Endometrial microvascular endothelial cells (primary cell): ENCODE measurements around the gene FLCN. TPM values are rescaled to one million over a fixed set of nuclear protein-coding genes. Genes with fewer than 3 reads are reported as not detected.
"Not testable (repeated sequence)": the region's sequence is repeated elsewhere in the genome, so short reads cannot be mapped to it uniquely, and the experiment has no call there.

Experiments
- in situ Hi-C: cut with HindIII; loops from 2 replicates; pipeline ENCODE4 v1.10.0; 2017; ENCODE audit warnings: low sequenced_read_pairs, low pct_unique_long_range_greater_than_20kb; ENCODE audit errors: inconsistent ontology term
- total RNA-seq: library from RNA; depleted of rRNA; stranded (reverse); fragments of >200 nt; gene quantifications from one replicate; pipeline ENCODE4 v1.2.3, GENCODE V29; 2015; ENCODE audit errors: inconsistent ontology term

Gene FLCN
- total RNA-seq, 1 donor from 2014 or later, result 39.4 TPM

DNA sequence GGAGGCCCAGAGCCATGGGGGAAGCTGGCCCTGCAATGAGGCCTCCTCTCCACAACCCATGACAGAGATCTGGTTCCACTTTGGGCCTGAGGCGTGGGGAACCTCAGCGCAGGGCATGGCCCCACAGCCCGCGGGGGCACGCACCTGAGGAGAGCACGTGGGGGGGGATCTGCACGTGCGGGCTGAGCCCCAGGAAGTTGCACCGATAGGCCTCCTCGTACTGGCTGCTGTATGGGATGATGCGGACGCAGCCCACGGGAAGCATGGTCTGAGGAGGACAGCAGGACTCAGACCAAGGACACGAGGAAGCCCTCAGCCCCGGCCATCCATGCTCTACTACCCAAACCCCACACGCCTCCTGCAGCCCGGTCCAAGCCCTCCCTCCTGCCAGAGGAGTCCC lies 20.7 kb downstream of the FLCN start:
- in situ Hi-C loops, result no loop called here

DNA sequence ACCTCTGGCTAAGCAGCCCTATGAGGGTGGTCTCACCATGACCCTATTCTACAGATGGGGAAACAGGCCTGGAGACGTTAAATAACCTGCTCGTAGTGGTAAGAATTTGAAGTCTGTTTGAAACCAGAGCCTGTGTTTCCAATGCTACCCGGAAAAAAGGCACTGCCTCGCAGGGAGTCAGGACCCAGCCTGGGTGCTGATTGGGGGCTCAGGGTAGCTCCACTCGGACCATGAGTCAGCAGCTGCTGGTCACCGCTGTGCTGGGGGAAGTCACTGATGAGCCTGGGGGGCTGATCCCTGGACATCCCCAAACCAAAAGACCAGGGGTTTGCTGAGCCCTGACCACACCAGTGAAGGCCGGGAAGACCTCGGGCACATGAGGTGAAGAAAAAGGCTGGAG lies 21.4 kb downstream of the FLCN start:
- in situ Hi-C loops, result no loop called here

DNA sequence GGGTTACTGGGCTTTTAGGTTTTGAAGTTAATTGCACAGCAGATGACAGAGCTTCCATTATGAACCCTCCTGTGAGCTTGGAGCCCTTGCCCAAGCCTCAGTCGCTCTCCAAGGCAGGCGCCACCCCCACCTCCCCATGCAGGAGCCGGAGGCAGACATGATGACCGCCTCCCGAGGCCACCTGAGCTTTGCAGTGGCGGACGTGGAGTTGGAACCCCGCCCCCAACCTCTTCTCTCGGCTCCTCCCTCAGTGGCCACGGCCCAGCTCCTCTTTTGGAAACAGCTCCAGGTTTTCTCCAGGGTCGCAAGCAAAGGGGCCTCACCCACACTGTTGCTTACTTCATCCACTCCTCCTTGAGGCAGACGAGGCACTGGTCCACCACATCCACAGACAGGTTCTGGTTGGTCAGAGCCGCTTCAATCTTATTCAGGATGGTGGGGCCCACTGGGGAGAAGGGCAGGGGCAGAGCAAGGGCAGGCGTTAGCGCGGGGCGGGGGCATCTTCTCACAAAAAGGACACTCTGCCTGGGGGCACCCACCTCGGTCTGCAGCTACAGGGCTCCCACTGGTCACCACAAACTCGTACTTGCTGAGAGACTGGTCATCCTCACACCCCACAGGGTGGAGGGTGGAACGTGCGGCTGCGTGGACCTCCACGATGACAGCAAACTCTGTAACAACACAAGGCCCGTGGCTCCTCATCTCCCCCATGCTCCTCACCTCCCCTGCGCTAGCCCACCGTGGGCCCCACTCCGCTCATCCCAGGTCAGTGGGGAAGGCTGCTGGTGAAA lies 22.1 kb downstream of the FLCN start:
- in situ Hi-C loops, result no loop called here

DNA sequence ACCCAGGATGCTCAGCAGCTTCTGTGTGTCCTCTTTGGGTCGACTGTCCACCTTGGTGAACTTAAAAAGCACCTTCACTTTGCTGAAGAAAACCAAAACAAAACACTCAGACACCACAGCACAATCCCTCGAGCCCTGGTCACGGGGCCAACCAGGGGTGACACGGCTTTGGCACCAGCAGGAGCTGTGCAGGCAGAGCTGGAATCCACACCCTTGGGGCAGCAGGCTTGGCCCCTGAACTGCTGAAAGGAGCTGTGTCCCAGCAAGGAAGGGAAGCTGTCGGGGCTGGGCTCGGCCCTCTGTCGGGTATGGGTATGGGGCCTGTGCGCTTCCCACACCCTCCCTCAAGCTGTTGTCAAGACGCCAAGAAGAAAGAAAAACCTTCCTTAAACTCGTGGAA lies 23.2 kb downstream of the FLCN start:
- in situ Hi-C loops, result no loop called here

DNA sequence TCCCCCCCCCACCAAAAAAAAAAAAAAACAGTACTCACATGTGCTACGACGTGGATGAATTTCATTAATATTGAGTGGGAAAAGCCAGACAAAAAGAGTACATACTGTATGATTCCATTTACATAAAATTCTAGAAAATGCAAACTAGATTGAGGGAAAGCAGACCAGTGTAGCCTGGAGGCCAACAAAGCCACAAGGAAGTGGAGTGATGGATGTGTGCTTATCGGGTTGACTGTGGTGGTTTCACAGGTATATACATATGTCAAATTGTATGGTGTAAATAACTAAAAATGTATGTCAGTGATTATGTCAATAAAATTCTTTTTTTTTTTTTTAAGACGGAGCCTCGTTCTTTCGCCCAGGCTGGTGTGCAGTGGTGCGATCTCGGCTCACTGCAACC lies 29.0 kb downstream of the FLCN start:
- in situ Hi-C loops, result no loop called here

DNA sequence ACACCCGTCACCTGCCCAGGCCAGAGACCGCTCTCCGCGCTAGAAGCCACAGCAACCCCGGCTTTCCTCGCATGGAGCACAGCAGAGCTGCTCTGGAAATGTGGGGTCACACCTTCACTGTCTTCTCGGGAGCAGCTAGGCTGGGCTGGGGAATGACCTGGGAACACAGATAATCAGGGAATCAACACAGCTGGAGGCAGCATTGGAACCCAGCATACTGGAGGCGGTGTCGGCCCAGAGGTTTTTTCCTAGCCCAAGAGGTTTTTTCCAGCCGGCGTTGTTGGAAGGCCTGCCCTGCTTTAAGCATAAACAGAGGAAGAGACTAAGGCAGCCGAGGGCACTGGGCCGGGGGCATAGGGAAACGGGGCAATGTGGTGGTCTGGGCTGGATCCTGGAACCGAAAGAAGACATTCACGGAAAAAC lies 30.0 kb downstream of the FLCN start:
- in situ Hi-C loops, result no loop called here

DNA sequence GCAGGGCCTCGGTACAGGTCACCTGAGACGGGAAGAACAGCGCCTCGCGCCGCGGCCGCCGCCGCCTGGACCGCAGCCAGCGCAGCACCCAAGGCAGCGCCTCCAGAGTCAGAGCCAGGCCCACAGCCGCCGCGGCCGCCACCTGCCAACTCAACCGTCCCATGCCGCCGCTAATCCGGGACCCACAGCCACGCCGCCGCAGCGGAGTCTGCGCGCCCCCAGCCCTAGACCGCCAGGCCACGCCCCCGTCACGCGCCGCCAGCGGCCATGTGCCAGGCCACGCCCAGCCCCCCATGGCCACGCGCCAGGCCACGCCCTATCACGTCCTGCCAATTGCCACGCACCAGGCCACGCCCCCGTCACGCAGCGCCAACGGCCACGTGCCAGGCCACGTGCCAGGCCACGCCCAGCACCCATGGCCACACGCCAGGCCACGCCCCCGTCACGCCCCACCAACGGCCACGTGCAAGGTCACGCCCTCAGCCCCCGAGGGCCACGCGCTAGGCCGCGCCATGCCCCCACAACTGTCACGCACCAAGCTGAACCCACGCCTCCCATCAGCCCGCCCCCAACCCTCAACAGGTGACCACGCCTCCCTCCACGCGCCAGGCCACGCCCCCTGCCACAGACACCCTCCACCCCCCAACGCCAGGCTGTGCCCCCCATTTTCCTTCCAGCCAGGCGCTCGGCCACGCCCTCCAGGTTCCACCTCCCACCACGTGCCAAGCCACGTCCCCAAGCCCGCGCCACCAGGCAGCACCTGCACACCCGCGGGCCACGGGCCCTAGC lies 30.6 kb downstream of the FLCN start, which contains the start of gene PLD6:
PLD6 (minus strand) TSS at position 210 of the 789 bp plus-strand sequence; CDS start at position 163, 47 bp downstream.
- in situ Hi-C loops, result no loop called here

DNA sequence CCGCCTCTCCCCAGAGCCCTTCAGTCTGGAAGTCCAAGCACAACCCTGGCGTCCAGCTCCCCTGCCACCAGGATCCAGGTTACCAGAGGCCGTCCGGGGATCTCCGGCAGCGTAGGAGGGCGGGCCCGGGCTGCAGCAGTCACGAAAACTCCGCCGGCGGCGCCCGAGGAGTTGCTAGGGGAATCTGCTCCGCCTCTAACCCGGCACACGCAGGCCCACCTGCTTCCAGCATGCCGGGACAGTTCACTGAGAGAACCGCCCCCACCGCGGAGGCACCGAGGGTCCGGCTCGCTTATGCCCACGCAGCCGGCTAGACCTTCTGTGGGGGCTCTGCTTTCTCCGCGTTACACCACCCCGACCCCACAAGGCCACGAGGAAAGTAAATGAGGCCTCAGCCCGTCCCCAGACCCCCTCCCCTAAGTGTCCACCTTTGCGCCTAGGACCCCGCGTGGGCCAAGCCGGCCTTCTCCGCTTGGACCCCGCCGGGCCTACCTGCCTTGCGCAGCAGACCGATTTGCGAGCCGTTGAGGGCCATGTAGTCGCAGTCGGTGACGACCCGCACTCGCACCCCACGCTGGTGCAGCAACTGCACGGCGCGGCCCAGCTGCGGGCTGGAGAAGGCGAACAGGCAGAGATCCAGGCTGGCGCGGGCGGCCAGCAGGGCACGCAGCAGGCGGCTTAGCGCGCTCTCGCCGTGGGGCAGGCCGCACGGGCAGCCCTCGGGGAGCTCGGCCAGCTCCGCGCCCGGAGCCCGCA lies 31.4 kb downstream of the FLCN start:
- in situ Hi-C loops, result no loop called here

DNA sequence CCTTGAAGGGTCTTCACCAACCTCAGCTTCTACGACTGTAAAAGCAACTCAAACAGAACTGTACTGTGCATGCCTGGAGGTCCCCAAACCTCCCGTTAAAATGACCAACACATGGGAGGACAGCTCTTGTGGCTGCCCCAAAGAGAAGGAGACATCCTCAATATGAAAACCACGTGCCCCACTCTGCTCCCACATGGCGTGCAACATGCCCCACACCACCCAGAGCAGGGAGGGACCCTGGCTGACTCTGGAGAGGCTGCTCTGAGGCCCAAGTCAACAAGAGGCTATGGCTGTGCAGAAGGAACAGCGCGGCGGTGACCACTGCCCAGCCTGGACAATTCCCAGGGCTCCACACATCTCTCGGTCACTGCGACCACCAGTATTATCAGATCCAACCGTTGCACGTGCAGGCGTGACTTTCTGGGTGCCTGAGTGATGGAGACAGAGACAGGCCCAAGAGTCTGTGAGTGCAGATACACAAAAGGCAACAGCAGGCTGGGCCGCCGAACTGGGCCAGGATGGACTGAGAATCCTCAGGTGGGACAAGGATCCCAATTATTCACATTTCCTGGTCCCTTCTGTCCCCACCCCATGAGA lies 32.2 kb downstream of the FLCN start:
- in situ Hi-C loops, result no loop called here

DNA sequence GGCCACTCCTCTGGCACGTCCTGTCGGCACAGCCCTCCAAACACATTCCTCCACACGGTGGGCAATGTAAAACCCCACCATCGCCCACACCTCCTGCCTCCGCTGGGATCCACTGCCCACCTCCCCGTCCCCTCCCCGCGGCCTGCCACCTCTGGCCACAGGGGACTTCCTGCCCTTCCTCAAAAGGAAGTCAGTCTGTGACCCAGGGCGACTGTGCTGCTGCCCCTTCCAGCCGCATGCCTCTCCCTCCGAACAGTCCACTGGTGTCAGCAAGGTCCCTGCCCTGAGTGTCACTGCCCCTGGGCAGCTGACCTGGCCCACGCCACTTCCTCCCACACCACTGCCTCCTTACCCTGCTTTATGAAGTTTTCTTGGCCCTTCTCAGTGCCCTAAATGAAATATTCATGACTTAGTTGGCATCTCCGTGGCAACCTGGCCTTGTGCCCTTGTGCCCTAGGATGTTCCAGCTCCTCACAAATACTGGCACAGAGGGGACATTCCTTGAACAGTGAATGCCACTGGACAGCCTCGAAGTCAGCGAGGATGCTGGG lies 32.9 kb downstream of the FLCN start:
- in situ Hi-C loops, result no loop called here

DNA sequence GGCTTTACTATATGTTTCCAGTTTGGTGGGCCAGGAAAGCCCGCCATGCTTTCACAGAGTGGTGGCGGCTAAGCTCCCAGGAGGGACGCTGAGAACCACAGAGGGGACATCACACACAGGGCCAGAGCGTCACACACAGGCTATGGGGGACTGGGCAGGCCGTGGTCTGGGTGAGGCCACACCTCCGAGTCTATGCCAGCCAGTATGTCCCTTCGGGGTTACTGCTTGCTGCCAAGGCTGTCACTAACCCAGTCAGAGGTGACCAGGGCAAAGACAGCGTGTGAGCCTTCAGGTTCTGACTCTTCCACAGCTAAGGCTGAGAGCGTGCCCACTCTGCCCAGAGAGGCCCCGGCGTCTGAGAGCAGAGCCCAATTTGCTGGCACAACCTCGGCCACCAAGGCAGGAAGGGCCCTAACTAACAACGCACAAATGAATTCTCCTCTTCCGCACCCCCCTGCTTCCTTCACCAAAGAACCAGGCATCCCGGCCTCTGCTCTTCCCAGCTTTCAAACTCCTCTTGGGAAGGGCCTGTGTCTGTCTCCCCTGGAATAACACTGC lies 33.7 kb downstream of the FLCN start:
- in situ Hi-C loops, result no loop called here

DNA sequence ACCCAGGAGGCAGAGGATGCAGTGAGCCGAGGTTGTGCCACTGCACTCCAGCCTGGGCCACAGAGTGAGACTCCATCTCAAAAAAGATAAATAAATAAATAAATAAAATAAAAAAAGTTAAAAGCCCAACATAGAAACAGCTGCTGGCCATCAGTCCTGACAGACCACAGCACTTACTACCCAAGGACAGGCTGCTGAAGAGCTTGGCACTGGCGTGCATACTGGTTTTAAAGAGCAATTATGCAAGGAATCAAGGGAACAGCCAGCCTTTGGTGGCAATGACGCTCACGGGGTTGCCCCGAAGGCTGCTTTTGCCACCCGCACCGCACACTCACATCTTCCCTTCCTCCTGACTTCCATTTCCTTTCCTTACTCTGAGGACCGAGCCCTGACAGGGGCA lies 35.1 kb downstream of the FLCN start:
- in situ Hi-C loops, result no loop called here

DNA sequence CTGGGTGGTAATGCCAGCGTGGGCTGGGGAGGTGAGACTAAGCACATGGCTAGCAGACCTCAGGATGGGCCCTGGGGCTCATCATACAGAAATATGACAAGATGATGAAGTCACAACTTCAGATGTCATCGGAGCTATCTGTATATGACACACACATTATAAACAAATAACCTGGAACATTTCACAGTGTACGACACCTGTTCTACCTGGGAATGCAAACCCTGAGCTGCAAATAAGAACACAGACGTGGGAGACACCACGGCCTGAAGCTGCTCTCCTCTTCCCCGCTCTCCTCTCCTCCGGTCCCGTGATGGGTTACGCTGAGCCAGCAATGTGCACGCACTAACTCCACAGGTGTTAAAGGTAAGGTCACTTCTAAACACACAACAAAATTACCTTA lies 35.7 kb downstream of the FLCN start:
- in situ Hi-C loops, result no loop called here

DNA sequence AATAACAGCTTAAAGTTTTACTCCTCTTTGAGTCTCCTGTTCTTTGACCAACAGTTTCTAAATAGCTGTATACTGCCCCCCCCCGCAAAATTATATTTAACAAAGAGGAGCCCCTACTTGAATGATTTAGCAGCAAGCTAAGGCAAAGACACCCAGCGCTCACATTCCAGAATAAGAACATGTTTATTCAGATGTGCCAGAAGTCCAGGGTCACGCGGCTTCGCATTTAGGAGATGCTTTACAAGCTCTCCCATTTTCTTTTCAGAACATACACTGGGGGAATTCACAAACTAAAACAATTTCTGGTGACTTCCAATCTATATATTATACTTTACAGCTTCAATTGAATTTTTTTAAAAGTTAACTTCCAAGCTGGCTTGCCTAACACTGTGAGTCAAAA lies 36.1 kb downstream of the FLCN start:
- in situ Hi-C loops, result no loop called here

DNA sequence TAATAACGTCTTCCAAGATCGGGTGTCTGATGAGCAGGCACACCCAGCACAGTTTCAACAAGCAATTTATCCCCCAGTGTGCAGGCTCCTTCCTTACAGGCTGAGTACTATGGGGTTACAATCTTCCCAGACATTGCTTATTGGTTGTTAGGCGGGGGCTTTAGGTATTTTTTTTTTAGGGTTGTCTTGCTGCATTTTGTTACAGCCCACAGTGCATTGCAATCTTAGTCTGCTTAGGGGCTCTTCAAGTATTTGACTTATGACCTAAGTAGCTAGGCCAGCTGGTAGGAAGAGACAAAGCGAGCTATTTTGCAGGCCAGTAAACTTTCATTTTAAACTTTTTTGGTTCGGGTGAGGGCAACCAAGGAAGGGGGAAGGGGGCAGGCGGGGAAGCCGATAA lies 36.7 kb downstream of the FLCN start:
- in situ Hi-C loops, result no loop called here

DNA sequence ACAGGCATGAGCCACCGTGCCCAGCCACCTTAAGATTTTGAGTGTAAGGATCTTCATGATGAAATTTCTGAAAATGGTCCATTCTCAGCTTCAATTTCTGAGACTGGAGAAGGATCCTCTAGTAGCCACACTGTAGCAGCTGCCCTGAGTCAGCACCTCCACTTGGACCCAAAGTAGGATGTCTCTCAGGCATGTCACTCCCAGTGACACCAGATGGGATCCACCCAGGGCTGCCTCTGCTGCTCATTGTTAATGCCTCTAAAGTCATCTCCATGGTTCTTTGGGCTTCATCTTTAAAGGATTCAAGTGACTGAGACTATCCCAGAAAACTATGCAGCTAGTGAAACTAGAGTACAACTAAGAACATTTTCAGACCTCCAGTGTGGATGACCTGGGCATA lies 38.7 kb downstream of the FLCN start:
- in situ Hi-C loops, result no loop called here

DNA sequence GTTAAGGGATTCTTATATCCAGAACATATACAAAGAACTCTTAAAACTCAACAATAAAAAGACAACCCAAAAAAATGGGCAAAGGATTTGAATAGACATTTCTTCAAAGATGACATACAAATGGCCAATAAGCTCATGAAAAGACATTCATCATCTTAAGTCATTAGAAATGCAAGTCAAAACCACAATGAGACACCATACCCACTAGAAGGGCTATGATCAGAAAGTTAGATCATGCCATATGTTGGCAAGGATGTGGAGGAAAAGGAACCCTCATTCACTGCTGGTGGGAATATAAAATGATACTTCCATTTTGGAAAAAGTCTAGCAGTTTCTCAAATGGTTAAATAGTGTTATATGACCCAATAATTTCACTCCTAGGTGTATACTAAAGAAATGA lies 40.2 kb downstream of the FLCN start:
- in situ Hi-C loops, result no loop called here

DNA sequence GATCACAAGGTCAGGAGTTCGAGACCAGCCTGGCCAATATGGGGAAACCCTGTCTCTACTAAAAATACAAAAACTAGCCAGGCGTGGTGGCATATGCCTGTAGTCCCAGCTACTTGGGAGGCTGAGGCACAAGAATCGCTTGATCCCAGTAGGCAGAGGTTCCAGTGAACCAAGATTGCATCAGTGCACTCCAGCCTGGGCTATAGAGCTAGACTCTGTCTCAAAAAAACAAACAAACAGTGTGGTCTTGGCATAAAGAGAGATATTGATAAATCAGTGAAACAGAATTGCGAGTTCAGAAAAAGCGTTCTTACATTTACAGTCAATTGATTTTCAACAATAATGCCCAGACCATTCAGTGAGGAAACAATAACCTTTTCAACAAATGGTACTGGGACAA lies 41.5 kb downstream of the FLCN start:
- in situ Hi-C loops, result not testable (repeated sequence)

DNA sequence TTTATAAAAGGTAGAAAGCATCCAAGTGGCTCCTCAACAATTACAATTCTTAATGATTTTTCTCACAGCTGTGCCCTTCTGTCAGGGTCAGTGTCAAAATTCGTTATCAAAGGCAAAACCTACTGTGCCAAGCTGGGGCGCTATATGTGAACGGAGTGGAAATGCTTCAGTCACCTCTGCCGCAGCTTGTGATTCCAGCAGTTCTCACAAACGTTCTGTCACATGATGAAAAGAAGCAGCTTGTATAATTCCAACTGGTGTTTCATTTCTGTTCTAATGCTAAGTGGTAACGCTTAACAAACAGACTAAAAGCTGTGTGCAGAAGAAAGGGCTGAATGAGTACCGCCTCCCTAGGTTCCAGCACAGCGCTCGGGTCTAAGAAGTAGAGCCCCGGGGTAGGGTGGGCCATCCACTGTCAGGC lies 45.0 kb downstream of the FLCN start:
- in situ Hi-C loops, result no loop called here
